ENCODE results near the gene GSTA1. TPM values are rescaled to one million over a fixed set of nuclear protein-coding genes. Genes with fewer than 3 reads are reported as not detected.

GSTA1 gene
- total RNA-seq: 0.48 TPM in 1 of 2 replicates, not detected in the other

DNA sequence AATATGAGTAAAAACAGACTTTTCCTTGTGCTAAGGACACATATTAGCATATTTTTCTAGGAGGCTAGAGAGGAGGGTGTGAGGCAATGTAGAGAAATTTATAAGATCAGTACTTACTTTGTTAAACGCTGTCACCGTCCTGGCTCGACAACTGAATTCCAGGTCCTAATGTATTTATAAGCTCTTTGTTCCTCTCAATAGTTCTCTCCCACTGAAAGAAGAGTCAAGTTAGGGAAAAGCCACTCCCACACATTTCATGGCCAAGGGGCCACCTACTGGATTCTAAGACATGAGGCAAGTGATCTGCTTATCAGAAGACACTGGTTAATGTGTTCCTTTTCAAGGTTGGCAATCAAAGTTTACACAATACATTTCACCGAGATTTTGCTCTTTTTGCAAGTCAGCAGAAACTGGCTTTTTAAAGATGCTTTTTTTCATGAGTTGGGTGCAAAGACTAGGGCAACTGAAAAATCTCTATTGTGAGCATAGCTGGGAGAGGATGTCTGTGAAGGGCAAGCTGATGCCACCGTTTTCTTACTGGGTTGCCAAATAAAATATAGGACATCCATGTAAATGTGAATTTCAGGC lies at the start of gene GSTA1:
GSTA1 (minus strand) TSS at position 149 of the 588 bp plus-strand sequence. CDS start 4,549 bp downstream, outside the sequence.

GRCh38 chr6:52840763-52841585 lies 37.4 kb upstream of the GSTA1 start, which contains the start of gene GSTA5:
Gene GSTA5, minus strand, starts transcription at chr6:52840813.

GRCh38 chr6:52763322-52763916 lies 40.2 kb downstream of the GSTA1 start, which contains the start of gene GSTA2:
Gene GSTA2, minus strand, starts transcription at chr6:52763475. Its CDS starts 5,528 bp downstream, at chr6:52757947.

Other genes starting within 250 kb of the GSTA1 start
- 3.6 and 5.1 TPM in 2 replicates for gene TRAM2, start 226.8 kb downstream of the GSTA1 start, total RNA-seq
- gene TMEM14A, start 132.7 kb downstream of the GSTA1 start, total RNA-seq: 23.9 and 27.2 TPM in 2 replicates
- not detected in 2 replicates for gene GSTA2, start 40.3 kb downstream of the GSTA1 start, total RNA-seq
- not detected in 2 replicates for gene GSTA5, start 37.0 kb upstream of the GSTA1 start, total RNA-seq
- gene GSTA3, start 105.9 kb upstream of the GSTA1 start, total RNA-seq: not detected in 2 replicates
- gene GSTA4, start 191.5 kb upstream of the GSTA1 start, total RNA-seq: 12.5 and 27.3 TPM in 2 replicates

All from tracheal epithelial cell (primary cell).